KG1 (cell line): ENCODE results near the gene KLC1.

ENCODE experiments used
- DNase-seq: peaks from one replicate; lab custom pipeline; 2025; lab: John Stamatoyannopoulos, UW

Gene KLC1

GRCh38 chr14:103703433-103704385, 74.7 kb downstream of the KLC1 start:
- no peak for DNase-seq

GRCh38 chr14:103704708-103705107, 75.7 kb downstream of the KLC1 start:
- DNase-seq, result no peak

- no peak for DNase-seq
These were observed 76.1 kb downstream of the KLC1 start for GRCh38 chr14:103705118-103705503.

GRCh38 chr14:103705504-103706284, 76.7 kb downstream of the KLC1 start:
- DNase-seq, result no peak

- no peak for DNase-seq
These were observed 77.7 kb downstream of the KLC1 start for GRCh38 chr14:103706551-103707328.

GRCh38 chr14:103707329-103708263, 78.6 kb downstream of the KLC1 start:
- no peak for DNase-seq

GRCh38 chr14:103708750-103709187, 79.8 kb downstream of the KLC1 start:
- no peak for DNase-seq

GRCh38 chr14:103709814-103710213, 80.8 kb downstream of the KLC1 start:
- DNase-seq, result no peak

GRCh38 chr14:103710771-103711377, 81.9 kb downstream of the KLC1 start:
- no peak for DNase-seq

GRCh38 chr14:103711516-103712431, 82.8 kb downstream of the KLC1 start:
- DNase-seq, result no peak

GRCh38 chr14:103712633-103713247, 83.7 kb downstream of the KLC1 start:
- DNase-seq, result no peak

GRCh38 chr14:103713304-103714062, 84.5 kb downstream of the KLC1 start:
- DNase-seq, result no peak

GRCh38 chr14:103714063-103714724, 85.2 kb downstream of the KLC1 start:
- no peak for DNase-seq

GRCh38 chr14:103715052-103716000, 86.3 kb downstream of the KLC1 start, which contains the start of the genes XRCC3 and ZFYVE21:
TSS of gene XRCC3 (minus strand) at chr14:103715451. CDS start at chr14:103711087, 4,364 bp downstream.
TSS of gene ZFYVE21 (plus strand) at chr14:103715810. CDS start at chr14:103715842, 32 bp downstream.
- peak; percentile 99 for DNase-seq

- DNase-seq, result no peak
These were observed 87.2 kb downstream of the KLC1 start for GRCh38 chr14:103716091-103716801.
